K562 (cell line): ENCODE results near the gene AQP11. TPM values are rescaled to one million over a fixed set of nuclear protein-coding genes. Genes with fewer than 3 reads are reported as not detected.

ENCODE experiments used
- CEBPB ChIP-seq: fragments of 450-650 bp; IDR thresholded peaks from 2 replicates; pipeline ENCODE4 v1.6.1; 2016; ENCODE audit warnings: missing genetic modification characterization, missing compliant biosample characterization
- E2F4 ChIP-seq: sonication (generic); formaldehyde crosslinking; IDR thresholded peaks from 2 replicates; pipeline ENCODE4 v1.8.0; 2022; ENCODE audit warnings: mild to moderate bottlenecking, low read depth, missing genetic modification reagents
- ERF ChIP-seq: fragments of 450-650 bp; formaldehyde crosslinking; IDR thresholded peaks from 2 replicates; pipeline ENCODE4 v1.4.0; 2020; ENCODE audit warnings: mild to moderate bottlenecking, mixed read lengths
- FOSL1 ChIP-seq: fragments of 200-800 bp; sonication (Bioruptor generic); conservative IDR thresholded peaks from 2 replicates; pipeline ENCODE4 v1.6.1; 2016; ENCODE audit warnings: missing genetic modification characterization, missing compliant biosample characterization
- FUS ChIP-seq: fragments of 200-400 bp; formaldehyde crosslinking; optimal IDR thresholded peaks from 2 replicates; pipeline ENCODE3; 2017; ENCODE audit warnings: low read depth, low read length
- GTF2A2 ChIP-seq: IDR thresholded peaks from 2 replicates; pipeline ENCODE4 v1.6.1; 2016; ENCODE audit warnings: mild to moderate bottlenecking, missing genetic modification characterization, missing compliant biosample characterization
- HNRNPH1 ChIP-seq: fragments of 200-400 bp; formaldehyde crosslinking; optimal IDR thresholded peaks from 2 replicates; pipeline ENCODE3; 2017; ENCODE audit warnings: low read depth, mild to moderate bottlenecking, low read length, moderate library complexity
- HNRNPLL ChIP-seq: fragments of 200-400 bp; formaldehyde crosslinking; IDR thresholded peaks from 2 replicates; pipeline ENCODE4 v1.6.1; 2017; ENCODE audit warnings: low read length, low read depth, mild to moderate bottlenecking; ENCODE audit not compliant: poor library complexity, severe bottlenecking
- HSF4 ChIP-seq: fragments of 250-450 bp; sonication (Bioruptor Pico); IDR thresholded peaks from 2 replicates; pipeline ENCODE4 v2.1.2; 2022; ENCODE audit warnings: mild to moderate bottlenecking, moderate library complexity, borderline replicate concordance
- IFI16 ChIP-seq: fragments of 250-450 bp; sonication (Bioruptor Pico); IDR thresholded peaks from 2 replicates; pipeline ENCODE4 v2.1.2; 2022; ENCODE audit warnings: mild to moderate bottlenecking, inconsistent platforms
- L3MBTL2 ChIP-seq: fragments of 450-650 bp; IDR thresholded peaks from 2 replicates; pipeline ENCODE4 v1.6.1; 2016; ENCODE audit warnings: mild to moderate bottlenecking, moderate library complexity
- MAZ ChIP-seq, 2 experiments: fragments of 450-650 bp in 1 of 2; sonication (generic) in 1 of 2; formaldehyde crosslinking; IDR thresholded peaks in 1 of 2; conservative IDR thresholded peaks in 1 of 2; 2 replicates each; pipeline versions ENCODE4 v1.4.0 to v1.5.0; 2020; ENCODE audit warnings: mild to moderate bottlenecking in 1 of 2, missing genetic modification reagents in 1 of 2
- NR2C2 ChIP-seq, 2 experiments: fragments of 200-800 bp in 1 of 2; sonication (Bioruptor generic) in 1 of 2; sonication (generic) in 1 of 2; formaldehyde crosslinking in 1 of 2; IDR thresholded peaks; 2 replicates each; pipeline versions ENCODE4 v1.6.1 to v1.8.0; 2016 to 2022; ENCODE audit warnings: mild to moderate bottlenecking in 1 of 2, missing compliant biosample characterization in 1 of 2, missing genetic modification characterization in 1 of 2, missing genetic modification reagents in 1 of 2
- OTX1 ChIP-seq: fragments of 450-650 bp; formaldehyde crosslinking; IDR thresholded peaks from 2 replicates; pipeline ENCODE4 v1.4.0; 2022; ENCODE audit warnings: mild to moderate bottlenecking
- PHB2 ChIP-seq: fragments of 450-650 bp; IDR thresholded peaks from 2 replicates; pipeline ENCODE4 v1.6.1; 2017; ENCODE audit warnings: low read depth
- PHF21A ChIP-seq: fragments of 450-650 bp; IDR thresholded peaks from 2 replicates; pipeline ENCODE4 v1.6.1; 2017; ENCODE audit warnings: low read depth, borderline replicate concordance
- RAD21 ChIP-seq, 2 experiments: fragments of 250-450 bp in 1 of 2; fragments of 450-650 bp in 1 of 2; sonication (Bioruptor Pico) in 1 of 2; formaldehyde crosslinking in 1 of 2; IDR thresholded peaks in 1 of 2; conservative IDR thresholded peaks in 1 of 2; 2 replicates each; pipeline versions ENCODE4 v1.4.0 to v1.8.0; 2020 to 2022; ENCODE audit warnings: mild to moderate bottlenecking in 2 of 2, moderate library complexity in 1 of 2
- SIX5 ChIP-seq, 2 experiments: IDR thresholded peaks; 2 replicates each; pipeline ENCODE4 v1.6.1; 2011; ENCODE audit warnings: low read length in 2 of 2, borderline replicate concordance in 1 of 2, low read depth in 1 of 2, mild to moderate bottlenecking in 1 of 2, moderate library complexity in 1 of 2; ENCODE audit not compliant: insufficient read depth in 1 of 2
- SMAD3 ChIP-seq: fragments of 450-650 bp; formaldehyde crosslinking; conservative IDR thresholded peaks from 2 replicates; pipeline ENCODE4 v1.4.0; 2020; ENCODE audit warnings: mild to moderate bottlenecking
- SNRNP70 ChIP-seq: fragments of 200-400 bp; formaldehyde crosslinking; optimal IDR thresholded peaks from 2 replicates; pipeline ENCODE3; 2017; ENCODE audit warnings: low read depth, low read length
- STAT5A ChIP-seq: IDR thresholded peaks from 2 replicates; pipeline ENCODE4 v1.6.1; 2012; ENCODE audit warnings: low read length, inconsistent platforms, borderline replicate concordance
- ZC3H8 ChIP-seq: fragments of 450-650 bp; IDR thresholded peaks from 2 replicates; pipeline ENCODE4 v1.6.1; 2017
- ZNF133 ChIP-seq: fragments of 250-450 bp; sonication (Bioruptor Pico); IDR thresholded peaks from 2 replicates; pipeline ENCODE4 v1.4.0; 2020; ENCODE audit warnings: mild to moderate bottlenecking
- ZNF146 ChIP-seq: IDR thresholded peaks from one replicate; pipeline ENCODE4 v1.6.1; 2018; ENCODE audit warnings: missing compliant biosample characterization; ENCODE audit not compliant: unreplicated experiment
- ZNF274 ChIP-seq: IDR thresholded peaks from 2 replicates; pipeline ENCODE4 v1.6.1; 2011; ENCODE audit warnings: low read depth, mild to moderate bottlenecking, low read length, moderate library complexity, borderline replicate concordance
- ZNF696 ChIP-seq: fragments of 250-450 bp; sonication (Bioruptor Pico); conservative IDR thresholded peaks from 2 replicates; pipeline ENCODE4 v1.4.0; 2020; ENCODE audit warnings: mild to moderate bottlenecking, moderate library complexity
- polyA plus RNA-seq, 8 experiments: library from polyadenylated mRNA; depleted of rRNA in 4 of 8; stranded (reverse) in 5 of 8; unstranded in 3 of 8; fragments of >200 nt; fragmentation: Nextera tagmentation in 2 of 8; fragmentation: Illumina TruSeq in 1 of 8; extraction: Ambion mirVana in 2 of 8; extraction: Trizol in 1 of 8; gene quantifications; 2 replicates each; pipeline versions ENCODE4 v1.2.1 to v1.2.3, GENCODE V29; 2011 to 2014; ENCODE audit warnings: inconsistent platforms in 1 of 8, missing spikeins in 1 of 8
- total RNA-seq, 7 experiments: library from RNA; depleted of rRNA in 6 of 7; stranded (reverse); fragments of >200 nt in 6 of 7; fragmentation: Illumina TruSeq in 2 of 7; extraction: Trizol in 2 of 7; gene quantifications; 2 replicates each; pipeline versions ENCODE4 v1.2.1 to v1.2.3, GENCODE V29; 2011 to 2021; ENCODE audit warnings: low replicate concordance in 1 of 7
- TF ChIP-seq, protein P1 (sequence below): fragments of 250-450 bp; sonication (Bioruptor Pico); IDR thresholded peaks from 2 replicates; pipeline ENCODE4 v1.4.0; 2020; ENCODE audit warnings: mild to moderate bottlenecking, moderate library complexity

AQP11 gene
- total and polyA plus RNA-seq, 9 of the 15 experiments (the other 6 are each of a cell fraction or from before 2014, with no cell fraction given) = 0.09 to 1.0 (median 0.36) TPM

GRCh38 chr11:77644887-77645286 lies 55.1 kb downstream of the AQP11 start (continued):
- TF ChIP-seq, protein P1, sequence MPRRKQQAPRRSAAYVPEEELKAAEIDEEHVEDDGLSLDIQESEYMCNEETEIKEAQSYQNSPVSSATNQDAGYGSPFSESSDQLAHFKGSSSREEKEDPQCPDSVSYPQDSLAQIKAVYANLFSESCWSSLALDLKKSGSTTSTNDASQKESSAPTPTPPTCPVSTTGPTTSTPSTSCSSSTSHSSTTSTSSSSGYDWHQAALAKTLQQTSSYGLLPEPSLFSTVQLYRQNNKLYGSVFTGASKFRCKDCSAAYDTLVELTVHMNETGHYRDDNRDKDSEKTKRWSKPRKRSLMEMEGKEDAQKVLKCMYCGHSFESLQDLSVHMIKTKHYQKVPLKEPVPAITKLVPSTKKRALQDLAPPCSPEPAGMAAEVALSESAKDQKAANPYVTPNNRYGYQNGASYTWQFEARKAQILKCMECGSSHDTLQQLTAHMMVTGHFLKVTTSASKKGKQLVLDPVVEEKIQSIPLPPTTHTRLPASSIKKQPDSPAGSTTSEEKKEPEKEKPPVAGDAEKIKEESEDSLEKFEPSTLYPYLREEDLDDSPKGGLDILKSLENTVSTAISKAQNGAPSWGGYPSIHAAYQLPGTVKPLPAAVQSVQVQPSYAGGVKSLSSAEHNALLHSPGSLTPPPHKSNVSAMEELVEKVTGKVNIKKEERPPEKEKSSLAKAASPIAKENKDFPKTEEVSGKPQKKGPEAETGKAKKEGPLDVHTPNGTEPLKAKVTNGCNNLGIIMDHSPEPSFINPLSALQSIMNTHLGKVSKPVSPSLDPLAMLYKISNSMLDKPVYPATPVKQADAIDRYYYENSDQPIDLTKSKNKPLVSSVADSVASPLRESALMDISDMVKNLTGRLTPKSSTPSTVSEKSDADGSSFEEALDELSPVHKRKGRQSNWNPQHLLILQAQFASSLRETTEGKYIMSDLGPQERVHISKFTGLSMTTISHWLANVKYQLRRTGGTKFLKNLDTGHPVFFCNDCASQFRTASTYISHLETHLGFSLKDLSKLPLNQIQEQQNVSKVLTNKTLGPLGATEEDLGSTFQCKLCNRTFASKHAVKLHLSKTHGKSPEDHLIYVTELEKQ = peak; percentile 70; the same call in 1 of the 2 replicates
- no peak for TF ChIP-seq SIX5 (IDR thresholded peaks at IDR 0.05; ENCODE audit: borderline replicate concordance in 1 of 2, insufficient read depth in 1 of 2, low read depth in 1 of 2, low read length in 2 of 2)
- no peak for TF ChIP-seq PHB2
- no peak for TF ChIP-seq ZC3H8
- peak; percentile 38; the same call in 1 of the 2 replicates for TF ChIP-seq HSF4 (CRISPR knock-in tag)
- peak; percentile 84 for TF ChIP-seq GTF2A2 (tag)
- no peak for TF ChIP-seq RAD21 (CRISPR knock-in tag; conservative IDR thresholded peaks at IDR 0.05 in 1 of 2, IDR thresholded peaks at IDR 0.05 in 1 of 2)
- TF ChIP-seq ZNF274 = no peak
- no peak for TF ChIP-seq HNRNPLL
- no peak for TF ChIP-seq STAT5A
- no peak for TF ChIP-seq ZNF696
- TF ChIP-seq PHF21A = no peak
- no peak for TF ChIP-seq ZNF146 (CRISPR knock-in tag)
- TF ChIP-seq ZNF133 (CRISPR knock-in tag) = no peak
- TF ChIP-seq FUS = no peak
- peak; percentile 42; the same call in 1 of the 2 replicates for TF ChIP-seq IFI16 (CRISPR knock-in tag)
- TF ChIP-seq FOSL1 (tag) = peak; percentile 41; the same call in 1 of the 2 replicates
- no peak for TF ChIP-seq NR2C2 (CRISPR knock-in tag; IDR thresholded peaks at IDR 0.05)
- peak; percentile 61 for TF ChIP-seq NR2C2 (tag; IDR thresholded peaks at IDR 0.05)
- TF ChIP-seq SMAD3 (CRISPR knock-in tag) = peak; percentile 83; the same call in 1 of the 2 replicates
- TF ChIP-seq OTX1 (CRISPR knock-in tag) = no peak
- no peak for TF ChIP-seq E2F4 (CRISPR knock-in tag)
- peak in 1 of 2 experiments; percentile 50; a peak in 2 of 4 replicates for TF ChIP-seq MAZ (CRISPR knock-in tag; conservative IDR thresholded peaks at IDR 0.05 in 1 of 2, IDR thresholded peaks at IDR 0.05 in 1 of 2)
- TF ChIP-seq HNRNPH1 = no peak
- no peak for TF ChIP-seq L3MBTL2
- no peak for TF ChIP-seq CEBPB
- TF ChIP-seq ERF = no peak
- no peak for TF ChIP-seq SNRNP70
